GM21367 (cell line): ENCODE measurements around the gene CDC42SE2.

ENCODE experiments used
- ATAC-seq: cut with Tn5 transposase; IDR thresholded peaks from one replicate; pipeline ENCODE4 v1.9.1; 2021; ENCODE audit not compliant: unreplicated experiment

The CDC42SE2 gene

DNA sequence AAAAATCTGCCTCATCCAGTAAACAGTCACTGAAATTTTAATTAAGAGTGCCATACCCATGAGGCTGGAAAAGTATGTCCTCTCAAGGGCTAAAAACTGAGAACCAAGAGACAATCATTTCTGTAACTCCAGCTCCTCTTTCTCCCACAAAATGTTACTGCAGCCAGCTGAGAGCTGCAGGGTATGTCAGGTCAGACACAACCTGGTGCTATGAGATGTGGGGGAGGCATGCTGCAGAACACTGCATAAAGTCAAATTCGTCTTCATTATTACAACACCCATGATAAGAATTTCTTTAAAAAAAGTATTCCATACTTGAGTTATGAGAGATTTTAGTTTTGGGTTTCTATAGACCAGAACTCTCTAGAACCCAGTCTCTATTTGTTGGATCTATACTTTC lies 162.2 kb downstream of the CDC42SE2 start:
- no peak for ATAC-seq

DNA sequence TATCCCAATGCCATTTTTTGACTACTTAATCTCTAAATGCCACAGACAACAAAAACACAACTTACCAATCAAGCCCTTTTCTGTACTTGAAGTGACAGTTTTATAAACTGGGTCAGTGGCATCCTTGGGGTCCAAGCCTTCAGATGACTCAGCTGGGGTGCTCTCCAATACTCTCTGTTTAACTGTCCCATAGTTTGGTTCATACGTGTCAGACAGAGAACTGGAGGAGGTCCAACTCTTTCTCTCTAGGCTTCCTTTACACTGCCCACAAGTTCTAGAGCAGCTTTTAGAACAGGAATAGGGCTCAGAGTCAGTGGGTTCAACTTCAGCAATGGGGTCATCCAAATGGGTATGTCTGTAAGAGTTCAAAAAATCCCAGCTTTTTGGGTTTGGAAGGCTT lies 166.9 kb downstream of the CDC42SE2 start:
- ATAC-seq = no peak

DNA sequence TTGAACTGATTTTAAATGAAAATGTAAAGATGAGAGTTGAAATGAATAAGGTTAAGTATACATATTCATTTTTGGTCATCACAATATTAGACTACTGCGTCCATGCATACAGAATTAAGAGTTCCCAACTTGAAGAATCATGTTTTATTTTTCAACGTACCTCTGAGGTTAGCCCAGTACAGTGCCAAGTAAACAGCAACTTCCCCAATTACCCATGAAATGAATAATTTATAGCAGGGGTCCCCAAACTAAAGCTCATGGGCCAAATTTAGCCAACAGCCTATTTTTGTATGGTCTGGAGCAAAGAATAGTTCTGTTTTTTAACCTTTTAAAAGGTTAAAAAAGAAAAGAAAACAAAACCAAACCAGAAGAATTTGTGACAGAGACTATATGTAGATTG lies 167.9 kb downstream of the CDC42SE2 start:
- no peak for ATAC-seq

DNA sequence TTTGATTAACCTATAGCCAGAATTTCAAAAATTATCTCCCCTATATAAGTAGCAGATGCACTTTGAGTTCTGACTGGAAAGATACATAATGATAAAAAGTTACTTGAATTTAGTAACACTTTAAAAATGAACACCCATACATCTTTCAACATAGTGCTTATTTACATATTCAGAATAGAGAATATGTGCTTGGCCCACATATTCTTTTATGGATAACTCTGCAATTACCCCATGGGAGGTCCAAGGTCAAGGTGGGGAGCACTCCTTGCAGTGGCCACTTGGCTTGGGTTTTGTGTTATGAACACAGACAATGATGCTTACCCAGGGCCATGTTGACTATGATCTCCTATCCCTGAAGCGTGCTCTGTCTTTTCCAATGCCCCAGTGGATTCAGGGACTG lies 169.3 kb downstream of the CDC42SE2 start:
- no peak for ATAC-seq

GRCh38 chr5:131436081-131436480 lies 172.2 kb downstream of the CDC42SE2 start:
- ATAC-seq = no peak

- no peak for ATAC-seq
These were observed 177.3 kb downstream of the CDC42SE2 start for GRCh38 chr5:131441184-131441583.
